Stimulated activated CD4-positive, alpha-beta T cell treated with anti-CD3 and anti-CD28 coated beads, Interleukin-2, amount 100 ng/mL, for 24 hours (primary cell): ENCODE results near the gene IL18BP.

ENCODE experiments used
- DNase-seq, 2 donors: peaks; one replicate each; pipeline ENCODE4 v3.0.0-alpha.2; 2020

Gene IL18BP

DNA sequence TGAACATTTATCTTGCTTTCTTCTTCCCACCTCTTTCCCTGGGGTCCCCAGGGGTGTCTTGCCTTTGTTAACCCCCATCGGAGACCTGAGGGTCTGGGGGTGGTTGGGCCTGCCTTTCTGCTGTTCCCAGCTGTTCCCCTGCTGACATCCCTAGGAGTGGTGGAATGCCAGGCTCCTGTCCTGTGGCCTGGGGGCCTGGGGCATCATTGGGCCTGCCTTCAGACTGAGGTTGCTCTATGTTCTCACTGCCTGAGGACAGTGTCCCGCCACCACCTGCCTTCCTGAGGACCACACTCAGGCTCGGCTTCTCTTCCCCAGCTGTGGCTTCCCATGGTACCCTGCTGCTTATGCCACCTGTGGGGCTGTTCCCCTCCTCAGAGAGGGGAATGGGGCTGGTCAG lies 1.1 kb upstream of the IL18BP start:
- DNase-seq, result no peak

DNA sequence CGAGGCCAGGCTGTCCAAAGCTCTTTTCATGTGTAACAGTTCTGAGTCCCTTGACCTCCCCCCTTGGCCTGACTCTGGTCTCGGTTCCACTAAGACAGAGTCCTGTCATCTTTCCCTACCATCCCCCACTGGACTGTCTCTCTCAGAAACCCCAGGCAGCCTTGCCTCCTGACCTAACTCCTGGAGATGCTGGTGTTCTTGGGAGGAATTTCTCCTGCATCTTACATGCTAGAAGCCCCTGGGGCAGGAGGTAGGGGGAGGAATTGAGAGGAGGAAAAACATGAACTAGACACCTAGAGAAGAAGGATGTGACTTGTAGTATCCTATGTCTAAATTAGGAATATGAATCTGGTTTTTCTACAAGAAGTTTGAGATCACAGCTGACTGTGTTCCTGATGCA lies 648 bp upstream of the IL18BP start:
- no peak for DNase-seq

DNA sequence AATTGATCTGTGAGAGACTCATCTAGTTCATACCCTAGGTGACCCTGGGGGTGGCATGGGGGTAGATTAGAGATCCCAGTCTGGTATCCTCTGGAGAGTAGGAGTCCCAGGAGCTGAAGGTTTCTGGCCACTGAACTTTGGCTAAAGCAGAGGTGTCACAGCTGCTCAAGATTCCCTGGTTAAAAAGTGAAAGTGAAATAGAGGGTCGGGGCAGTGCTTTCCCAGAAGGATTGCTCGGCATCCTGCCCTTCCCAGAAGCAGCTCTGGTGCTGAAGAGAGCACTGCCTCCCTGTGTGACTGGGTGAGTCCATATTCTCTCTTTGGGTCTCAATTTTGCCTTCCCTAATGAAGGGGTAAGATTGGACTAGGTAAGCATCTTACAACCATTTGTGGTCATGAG lies 653 bp downstream of the IL18BP start:
- no peak for DNase-seq

DNA sequence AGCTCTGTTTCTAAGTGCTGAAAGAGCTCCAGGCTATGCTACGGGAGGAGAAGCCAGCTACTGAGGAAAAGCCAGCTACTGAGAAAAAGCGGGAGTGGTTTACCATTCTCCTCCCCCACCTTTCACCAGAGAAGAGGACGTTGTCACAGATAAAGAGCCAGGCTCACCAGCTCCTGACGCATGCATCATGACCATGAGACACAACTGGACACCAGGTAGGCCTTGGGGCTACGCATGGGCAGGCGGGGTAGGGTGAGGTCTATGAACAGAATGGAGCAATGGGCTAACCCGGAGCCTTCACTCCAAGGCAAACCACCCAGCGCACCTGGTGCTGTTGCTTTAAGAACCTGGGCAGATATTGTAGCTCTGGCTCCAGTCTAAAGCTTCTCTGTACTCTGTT lies 1.1 kb downstream of the IL18BP start:
- no peak for DNase-seq

DNA sequence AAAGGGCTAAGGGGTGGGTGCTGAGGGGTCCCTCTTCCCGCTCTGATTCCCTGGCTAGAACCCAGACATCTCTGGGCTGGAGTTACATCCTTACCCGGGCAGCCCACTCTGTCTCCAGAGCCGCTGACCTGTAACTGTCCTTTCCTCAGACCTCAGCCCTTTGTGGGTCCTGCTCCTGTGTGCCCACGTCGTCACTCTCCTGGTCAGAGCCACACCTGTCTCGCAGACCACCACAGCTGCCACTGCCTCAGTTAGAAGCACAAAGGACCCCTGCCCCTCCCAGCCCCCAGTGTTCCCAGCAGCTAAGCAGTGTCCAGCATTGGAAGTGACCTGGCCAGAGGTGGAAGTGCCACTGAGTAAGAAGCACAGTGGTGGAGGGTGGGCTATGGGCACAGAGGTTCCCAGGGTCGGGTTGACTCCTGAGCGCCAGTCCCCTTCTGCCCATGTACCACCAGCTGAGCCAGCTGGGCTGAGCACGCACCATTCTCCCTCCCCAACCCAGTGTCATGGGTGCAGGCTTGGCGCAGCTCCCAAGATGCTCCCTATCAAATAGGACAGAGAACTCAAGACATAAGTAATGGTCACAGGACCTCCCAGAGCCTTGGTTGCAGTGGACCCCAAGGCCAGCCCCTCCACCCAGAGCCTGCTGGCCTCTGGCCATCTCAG lies 1.6 kb downstream of the IL18BP start:
- no peak for DNase-seq

DNA sequence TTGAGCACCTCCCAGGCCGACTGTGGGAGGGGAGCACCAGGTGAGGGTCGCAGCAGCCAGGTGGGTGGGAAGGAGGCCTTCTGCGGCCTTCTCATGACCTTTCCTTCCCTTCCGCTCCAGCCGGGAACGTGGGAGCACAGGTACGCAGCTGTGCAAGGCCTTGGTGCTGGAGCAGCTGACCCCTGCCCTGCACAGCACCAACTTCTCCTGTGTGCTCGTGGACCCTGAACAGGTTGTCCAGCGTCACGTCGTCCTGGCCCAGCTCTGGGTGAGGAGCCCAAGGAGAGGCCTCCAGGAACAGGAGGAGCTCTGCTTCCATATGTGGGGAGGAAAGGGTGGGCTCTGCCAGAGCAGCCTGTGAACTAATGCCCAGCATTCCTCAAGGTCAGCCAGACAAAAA lies 2.6 kb downstream of the IL18BP start:
- DNase-seq, result no peak

DNA sequence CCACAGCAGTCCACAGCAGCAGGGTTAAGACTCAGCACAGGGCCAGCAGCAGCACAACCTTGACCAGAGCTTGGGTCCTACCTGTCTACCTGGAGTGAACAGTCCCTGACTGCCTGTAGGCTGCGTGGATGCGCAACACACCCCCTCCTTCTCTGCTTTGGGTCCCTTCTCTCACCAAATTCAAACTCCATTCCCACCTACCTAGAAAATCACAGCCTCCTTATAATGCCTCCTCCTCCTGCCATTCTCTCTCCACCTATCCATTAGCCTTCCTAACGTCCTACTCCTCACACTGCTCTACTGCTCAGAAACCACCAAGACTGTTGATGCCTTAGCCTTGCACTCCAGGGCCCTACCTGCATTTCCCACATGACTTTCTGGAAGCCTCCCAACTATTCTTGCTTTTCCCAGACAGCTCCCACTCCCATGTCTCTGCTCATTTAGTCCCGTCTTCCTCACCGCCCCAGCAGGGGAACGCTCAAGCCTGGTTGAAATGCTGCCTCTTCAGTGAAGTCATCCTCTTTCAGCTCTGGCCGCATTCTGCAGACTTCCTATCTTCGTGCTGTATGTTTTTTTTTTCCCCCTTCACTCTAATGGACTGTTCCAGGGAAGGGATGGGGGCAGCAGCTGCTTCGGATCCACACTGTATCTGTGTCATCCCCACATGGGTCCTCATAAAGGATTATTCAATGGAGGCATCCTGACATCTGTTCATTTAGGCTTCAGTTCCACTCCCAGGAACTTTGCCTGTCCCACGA lies 3.3 kb downstream of the IL18BP start:
- DNase-seq, result no peak

DNA sequence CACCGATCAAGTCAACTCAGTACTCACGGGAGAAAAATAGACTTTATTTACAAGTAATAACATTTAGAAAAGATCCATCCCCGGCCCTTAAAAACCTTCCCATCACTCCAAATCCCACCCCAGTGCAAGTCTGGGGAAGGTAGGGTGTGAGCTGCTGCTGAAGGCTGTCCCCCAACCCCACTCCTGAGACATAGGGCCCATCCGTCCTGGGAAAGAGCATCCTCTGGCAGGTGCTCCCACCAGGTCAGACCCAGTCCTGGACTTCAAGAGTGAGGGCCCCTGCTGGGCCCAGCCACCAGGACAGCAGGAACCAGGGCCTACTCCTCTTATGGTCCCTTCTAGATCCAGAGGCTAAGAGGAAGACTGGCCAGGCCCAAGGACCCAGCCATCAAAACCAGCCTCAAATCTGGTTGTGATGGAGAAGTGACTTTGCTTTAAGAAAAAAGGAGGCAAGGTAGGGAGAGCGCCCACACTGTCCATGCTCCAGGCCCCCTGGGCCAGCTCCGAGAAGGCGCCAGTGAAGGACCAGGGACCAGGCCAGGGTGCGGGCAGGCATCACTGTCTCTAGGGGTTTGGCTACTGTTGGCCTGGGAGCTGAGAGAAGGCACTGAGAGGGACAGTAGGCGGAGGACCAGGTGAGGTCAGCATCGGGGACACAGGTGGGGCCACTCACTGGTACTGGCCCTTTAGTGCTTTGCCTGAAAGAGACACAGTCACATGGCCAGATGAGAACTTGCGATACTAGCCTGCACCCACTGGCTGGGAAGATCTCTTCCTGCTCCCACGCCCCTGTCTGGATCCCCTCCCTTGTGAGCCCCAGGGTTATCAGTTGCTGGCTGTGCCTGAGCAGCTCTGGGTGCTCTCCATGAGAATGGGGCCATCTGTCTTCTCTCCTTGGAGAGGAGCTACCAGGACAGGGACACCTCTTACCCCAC lies 4.4 kb downstream of the IL18BP start:
- no peak for DNase-seq

DNA sequence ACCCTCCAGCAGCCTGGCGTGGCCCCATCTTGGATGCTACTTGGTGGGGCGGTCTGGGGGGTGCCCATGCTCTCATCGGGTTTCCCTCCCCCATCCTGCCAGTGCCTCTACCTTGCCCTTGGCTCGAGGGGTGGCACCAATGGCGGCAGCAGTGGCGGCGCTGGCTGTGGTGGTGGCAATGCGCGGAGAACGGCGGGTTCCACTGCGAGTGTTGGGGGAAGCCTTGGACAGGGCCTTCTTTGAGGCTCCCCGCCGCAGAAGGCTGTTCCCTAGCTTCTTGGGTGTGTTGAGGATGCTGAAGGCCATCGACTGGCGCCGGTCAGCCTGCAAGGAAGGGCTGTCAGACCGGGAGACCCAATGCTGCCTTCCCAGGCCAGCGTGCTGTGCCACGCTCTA lies 5.1 kb downstream of the IL18BP start:
- no peak for DNase-seq

DNA sequence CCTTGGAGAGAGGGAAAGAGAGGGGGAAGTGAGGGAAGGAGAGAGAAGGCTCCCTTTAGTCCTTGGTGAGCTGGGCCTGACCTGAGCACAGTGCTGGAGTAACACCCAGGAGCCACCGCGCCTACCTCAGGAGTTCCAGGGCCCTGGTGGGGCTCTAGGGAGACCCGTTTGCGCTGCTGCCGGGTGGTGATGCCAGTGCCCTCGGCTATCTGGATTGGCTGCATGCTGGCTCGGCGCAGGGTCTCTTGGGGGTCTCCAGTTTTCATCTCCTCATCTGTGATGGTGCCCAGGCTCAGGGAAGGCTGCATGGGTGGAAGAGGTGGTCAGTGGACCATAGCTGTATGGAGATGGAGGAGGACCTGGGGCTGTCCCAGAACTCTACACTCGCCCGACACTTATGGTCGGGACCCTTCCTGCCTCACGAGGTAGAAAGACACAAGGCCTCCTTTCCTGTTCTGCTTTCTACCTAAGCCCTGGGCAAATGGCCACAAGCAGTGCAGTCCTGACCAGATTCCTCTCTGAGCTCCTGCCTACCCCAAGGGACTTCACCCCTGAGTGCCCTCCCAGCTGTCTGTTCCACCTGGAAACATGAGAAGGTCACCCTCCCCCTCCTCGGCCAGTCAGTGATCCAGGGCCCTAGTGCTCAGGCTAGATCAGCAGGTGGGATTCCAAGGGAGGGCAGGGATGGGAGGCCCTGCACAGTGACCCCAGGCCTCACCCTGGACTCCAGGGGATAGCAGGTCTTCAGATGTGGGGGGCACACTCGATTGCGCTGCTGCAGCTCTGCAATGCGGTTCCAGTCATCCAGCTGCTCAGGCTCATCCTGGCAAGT lies 6.0 kb downstream of the IL18BP start:
- DNase-seq, result no peak

DNA sequence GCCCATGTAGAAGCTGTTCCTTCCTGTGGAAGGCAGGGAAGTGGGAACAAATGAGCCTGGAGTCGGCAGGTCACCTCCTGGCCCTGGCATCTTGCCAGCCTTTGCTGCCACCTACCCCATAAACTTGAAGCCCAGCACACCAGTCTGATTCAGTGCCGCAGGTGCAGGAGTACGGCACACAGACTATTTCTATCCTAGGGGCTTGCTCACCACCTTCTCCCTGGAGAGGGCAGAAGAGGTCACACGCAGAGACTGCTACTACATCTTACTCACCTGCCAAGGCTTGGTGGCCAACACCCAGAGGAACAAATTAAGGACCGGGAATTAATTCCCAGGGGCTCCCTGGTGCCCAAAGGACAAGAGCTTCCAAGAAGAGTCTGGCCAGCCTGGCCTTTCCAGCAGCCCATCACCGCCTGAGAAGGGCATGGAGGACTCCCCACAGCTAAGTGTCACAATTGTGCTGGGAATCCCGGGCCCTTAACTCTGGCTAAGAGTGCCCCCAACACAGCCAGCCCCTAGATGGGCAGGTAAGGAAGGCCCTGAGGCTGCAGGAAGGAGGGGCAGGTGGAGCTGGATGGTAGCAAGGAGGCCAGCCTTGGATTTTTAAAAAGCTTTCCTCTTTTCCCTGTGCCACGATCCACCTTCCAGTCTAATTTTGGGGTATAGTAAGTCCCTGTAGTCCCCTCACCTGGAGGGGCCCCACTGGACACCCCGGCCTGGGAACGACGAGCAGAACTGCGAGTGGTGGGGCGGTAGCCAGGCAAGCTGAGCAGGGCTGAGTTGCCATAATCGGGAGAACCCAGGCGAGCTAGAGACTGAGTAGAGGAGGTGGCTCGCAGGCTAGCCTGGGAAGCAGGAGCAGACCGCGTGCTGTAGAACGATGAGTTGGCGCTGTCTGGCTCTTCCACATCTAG lies 6.9 kb downstream of the IL18BP start:
- DNase-seq, result no peak

DNA sequence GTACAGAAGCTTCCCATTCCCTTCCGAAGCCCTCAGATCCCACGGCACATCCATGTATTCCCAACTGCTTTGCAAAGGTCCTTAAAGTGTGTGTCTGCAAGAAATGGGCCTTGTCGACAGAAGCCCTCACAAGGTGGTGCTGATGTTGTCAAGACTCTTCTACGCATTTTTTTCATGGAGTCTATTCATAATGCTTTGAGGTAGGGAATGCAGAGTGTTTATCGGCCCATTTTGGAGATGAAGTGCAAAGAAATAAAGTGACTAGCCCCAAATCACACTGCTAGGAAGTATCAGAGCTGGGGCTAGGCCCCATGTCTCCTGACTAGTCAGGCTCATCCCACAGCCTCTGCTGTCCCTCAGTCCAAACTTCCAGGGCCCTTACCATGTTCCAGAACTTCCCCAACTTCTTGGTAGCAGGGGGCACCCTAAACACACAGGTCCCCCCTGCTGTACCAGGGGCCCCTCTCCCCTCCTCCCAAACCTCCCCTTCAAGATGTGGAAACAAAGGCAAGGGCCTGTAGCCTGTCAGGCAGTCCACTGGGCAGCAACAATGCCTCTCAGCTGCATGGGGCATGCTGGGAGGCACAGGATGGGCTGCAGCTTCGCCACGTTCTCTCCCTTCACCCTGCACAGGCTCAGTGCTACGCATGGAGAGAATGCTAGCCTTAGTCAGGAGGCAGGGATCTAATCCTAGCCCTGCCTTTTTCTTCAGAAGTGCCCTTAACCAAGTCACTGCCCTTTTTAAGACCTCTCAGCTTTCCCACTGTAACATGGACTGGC lies 7.8 kb downstream of the IL18BP start:
- no peak for DNase-seq

DNA sequence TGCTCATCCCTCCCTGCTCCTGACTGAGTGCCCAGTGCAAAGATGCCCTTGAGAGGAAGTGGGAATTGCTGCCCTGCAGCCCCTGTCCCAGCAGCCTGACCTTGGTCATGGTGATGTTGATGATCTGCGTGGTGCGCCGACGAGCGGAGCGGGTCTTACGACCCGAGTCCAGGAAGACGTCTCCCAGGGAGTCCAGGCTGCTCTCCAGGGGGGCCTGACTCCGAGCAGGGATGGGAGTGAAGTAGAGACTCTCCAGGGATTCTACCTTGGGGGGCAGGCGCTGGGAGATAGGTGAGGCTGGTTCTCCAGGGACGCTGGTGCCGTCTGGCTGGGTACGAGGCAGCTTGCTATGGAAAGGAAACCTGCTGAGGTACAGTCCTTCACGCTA lies 8.4 kb downstream of the IL18BP start:
- no peak for DNase-seq

DNA sequence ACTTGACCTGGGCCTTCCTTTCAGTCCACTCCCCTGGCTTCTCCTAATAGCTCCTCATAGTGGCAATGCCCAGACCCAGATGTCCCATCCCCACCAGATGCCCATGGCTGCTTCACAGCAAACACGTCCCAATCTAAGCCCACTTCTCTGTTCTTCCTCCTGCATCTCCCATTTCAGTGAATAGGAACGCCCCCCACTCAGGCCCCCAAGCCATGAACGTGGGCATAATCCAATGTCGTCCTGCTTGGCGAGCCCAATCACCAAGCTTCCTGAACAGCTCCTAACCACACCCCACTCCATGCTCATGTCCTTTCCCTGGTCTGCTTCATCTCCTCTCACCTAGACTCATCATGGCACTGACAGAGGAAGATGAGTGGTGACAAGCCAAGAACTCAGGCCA lies 8.9 kb downstream of the IL18BP start:
- no peak for DNase-seq

DNA sequence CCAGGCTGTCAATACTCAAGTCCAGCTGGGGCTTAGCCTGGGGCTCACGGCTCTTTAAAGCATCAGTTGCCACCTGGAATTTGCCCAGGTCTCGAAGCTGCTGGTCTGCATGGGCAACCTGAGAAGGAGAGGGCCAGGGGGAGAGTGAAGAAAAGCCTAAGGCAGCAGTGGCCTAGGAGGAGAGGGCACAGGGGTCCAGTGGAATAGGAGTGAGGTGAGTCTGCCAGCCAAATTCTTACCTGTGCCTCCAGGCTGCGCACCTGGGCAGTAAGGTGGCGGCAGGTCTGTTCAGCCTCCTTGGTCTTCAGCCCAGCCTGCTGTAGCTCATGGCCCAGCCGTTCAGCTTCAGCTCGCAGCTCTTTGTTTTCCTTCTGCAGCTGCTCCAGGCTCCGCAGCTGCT lies 10.0 kb downstream of the IL18BP start:
- DNase-seq, result no peak

DNA sequence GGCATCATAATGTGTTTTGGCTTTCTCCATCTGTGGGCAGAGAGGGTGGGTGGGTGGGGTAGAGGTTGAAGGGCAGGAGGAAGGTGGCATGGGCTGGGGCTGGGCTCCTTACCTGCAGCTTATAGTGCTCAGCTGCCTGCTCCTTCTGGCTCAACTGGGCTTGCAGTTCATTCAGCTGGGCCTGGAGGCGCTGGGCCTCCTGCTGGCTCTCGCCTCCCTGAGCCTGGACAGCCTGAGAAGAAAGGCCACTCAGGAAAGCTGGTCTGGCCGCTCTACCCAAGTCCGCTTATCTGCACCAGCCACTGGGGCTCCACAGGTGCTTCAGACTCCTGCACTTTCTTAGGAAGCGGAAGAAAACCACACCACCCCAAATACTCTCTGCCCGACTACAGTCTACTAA lies 10.4 kb downstream of the IL18BP start:
- DNase-seq, result no peak

DNA sequence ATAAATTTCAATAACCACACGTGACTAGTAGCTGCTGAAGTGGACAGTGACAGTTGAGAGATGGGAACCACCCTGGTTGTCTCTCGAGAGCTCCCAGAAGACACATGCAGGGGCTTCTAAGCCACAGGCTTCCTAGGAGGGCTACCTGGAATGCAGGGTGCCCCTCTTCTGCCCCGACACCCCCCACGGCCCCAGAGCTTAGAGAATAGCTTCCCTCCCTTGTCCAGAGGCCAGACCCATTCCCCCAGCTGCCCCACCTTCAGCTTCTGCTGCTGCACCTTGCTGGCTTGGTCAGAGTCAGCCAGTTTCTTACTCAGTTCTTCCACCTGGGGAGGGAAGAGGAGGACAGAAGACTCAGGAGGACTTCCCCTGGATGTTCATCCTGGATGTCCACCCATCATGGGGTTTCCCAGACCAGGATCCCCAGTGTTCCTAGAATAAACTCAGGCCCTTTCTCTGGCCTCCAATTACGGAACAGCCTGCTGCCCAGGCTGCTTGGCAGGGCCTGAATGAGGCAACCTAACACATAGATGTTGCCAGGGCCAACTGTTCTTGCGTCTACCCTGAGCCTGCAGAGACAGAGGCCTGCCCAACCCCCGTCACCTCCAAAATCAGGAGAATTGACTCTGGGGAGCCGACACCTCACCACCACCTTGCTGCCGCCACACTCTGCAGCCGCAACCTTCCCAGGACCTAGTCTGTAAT lies 12.0 kb downstream of the IL18BP start:
- DNase-seq, result no peak

DNA sequence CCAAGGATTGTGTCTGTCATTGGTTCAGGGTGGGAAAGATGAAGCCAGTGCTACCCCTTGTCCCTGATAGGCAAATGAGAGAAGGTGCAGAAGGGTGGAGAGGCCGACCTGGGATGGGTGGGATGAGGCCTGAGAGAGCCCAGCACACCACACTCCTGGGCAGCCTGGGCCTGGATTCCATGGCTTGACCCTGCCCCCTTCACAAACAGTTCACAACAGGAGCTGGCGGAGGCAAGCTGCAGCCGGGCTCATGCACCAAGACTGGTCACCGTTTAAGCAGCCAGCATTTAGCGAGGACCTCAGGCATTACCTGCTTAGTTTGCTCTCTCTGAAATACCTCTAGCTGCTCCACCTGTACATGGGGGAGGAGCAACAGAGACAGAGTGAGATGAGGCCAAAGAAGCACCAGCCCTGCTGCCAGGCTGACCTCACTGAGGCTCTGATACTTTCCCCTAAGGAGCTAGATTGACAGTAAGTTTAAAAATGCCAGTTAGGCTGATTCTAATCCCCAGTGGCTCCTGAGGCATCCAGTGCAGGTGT lies 13.5 kb downstream of the IL18BP start:
- no peak for DNase-seq

DNA sequence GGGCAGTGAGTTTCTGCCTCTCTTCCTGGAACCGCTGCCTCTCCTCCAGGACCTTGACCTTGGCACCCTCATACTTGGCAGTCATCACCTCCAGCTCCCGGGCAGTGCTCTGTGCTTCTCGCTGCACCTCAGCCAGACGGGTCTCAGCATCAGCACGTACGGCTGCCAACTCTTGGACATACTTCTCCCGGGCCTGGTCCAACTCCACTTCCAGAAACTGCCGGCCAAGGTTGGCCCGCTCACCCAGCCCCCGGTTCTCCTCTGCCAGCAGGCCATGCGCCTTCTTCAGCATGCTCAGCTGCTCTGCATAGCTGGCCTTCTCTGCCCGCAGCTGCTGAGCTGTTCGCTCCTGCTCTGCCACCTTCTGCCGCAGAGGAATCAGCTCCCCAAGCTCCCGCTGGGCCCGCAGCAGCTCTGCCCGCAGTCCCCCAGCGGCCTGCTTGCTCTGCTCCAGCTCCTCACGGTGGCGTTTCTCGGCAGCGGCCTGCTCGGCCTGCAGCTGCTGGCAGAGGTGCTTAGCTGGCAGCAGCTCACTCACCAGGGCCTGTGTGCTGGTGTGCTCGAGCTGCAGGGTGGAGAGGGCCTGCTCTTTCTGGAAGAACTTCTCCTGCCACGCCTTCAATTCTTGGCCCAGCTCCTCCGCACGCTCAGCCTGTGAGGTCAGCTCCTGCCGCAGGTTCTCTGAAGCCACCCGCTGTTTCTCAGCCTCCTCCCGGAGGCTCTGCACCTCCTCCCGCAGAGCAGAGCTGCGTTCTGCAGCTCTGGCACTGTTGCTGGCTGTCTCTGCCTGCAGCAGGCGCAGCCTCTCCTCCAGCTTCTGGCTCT lies 14.4 kb downstream of the IL18BP start:
- no peak for DNase-seq
